MV-4-11 (cell line): Measurements from ENCODE around the gene GALK2.
"Not testable (repeated sequence)": the region's sequence is repeated elsewhere in the genome, so short reads cannot be mapped to it uniquely, and the experiment has no call there.

Source experiments
- DNase-seq: peaks from one replicate; lab custom pipeline; 2025; lab: John Stamatoyannopoulos, UW

Gene GALK2

DNA sequence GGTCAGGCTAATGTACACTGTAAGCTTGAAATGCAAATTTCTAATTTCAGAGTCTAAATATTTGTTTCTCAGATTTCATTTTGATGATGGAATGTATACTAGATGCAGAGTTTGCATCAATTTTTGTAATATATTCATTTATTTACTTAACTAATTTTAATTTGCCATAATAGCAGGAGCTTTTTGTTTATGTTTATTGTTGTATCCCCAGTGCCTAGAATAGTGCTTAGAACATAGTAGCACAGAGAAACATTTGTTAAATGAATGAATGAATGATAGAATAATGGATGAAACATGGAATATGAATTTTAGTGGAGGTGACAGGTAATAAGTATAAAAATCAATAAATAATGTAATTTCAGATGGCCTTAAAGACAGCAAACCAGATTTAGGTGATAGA, 5.2 kb upstream of the GALK2 start:
- no peak for DNase-seq

DNA sequence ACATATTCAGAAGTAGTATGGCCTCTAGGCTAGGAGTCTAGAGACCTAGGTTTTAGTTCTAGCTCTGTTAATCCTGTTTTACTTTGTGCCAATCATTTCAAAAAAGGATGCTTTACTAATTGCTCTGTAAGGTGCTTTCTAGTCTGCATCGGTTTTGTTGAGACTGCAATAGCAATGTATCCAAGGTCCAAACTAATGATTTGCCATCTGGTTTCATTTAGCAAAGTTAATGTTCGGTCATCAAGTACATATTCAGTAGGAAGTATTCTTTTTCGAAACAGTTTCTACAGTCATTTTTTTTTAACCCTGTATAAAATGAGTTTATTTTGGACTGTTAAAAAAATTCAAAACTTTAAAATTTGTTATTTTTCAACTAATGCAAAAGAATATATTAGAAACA, 2.0 kb upstream of the GALK2 start:
- no peak for DNase-seq

DNA sequence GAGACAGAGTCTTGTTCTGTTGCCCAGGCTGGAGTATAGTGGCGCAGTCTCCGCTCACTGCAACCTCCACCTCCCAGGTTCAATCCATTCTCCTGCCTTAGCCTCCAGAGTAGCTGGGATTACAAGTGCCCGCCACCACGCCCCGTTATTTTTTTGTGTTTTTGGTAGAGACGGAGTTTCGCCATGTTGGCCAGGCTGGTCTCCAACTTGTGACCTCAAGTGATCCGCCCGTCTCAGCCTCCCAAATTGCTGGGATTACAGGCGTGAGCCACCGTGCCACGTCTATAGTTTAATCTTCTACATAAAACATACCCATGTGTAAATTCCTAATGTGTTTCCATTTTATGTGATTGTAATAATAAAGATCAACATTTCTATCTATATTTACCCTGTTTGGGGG, 1.7 kb downstream of the GALK2 start:
- DNase-seq = no peak

DNA sequence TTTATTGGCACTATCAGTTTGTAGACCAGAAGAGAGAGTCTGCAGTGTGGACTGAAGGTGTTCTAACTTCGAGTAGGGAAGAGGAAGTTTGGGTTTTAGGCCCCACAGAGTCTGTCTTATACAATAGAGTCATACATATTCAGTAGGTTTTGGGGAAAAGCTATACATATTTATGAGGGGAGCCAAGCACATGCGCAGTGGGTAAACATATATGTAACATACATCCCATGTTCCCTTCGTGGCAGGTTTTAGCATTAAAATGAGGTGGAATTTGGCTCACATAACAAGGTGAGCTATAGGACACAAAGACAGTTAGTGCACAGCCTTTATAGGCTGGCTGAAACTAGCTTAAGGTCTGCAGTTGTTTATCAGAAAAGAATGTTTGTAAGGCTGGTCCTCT, 4.9 kb downstream of the GALK2 start:
- peak; percentile 22 for DNase-seq

DNA sequence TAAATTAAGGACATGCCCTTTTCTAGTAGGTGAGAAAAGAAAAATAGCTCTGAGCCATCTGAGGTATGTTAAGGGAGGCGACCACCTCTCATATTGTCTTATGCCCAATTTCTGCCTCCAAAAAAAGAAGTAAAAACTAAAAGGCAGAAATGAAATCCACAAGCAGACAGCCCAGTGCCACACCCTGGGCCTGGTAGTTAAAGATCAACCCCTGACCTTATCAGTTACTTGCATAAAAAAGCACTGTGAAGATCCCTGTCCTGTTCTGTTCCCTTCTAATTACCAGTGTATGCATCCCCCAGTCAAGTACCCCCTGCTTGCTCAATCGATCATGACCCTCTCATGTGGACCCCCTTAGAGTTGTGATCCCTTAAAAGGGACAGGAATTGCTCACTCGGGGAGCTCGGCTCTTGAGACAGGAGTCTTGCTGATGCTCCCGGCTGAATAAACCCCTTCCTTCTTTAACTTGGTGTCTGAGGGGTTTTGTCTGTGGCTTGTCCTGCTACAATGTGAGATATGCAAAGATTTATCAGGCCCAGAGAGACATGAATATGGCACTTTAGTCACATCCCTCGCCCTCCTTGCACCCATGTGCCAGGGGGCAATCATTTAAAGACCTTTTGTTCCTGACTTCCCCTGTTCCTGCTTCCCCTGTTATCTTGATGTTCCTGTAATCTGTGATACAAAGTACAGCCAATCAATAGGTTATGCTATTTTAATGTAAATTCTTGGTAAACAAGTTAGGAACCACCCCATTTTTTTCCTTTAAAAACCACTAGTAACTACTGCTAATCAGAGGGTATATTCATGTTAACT, 5.7 kb downstream of the GALK2 start:
- not testable (repeated sequence) for DNase-seq

DNA sequence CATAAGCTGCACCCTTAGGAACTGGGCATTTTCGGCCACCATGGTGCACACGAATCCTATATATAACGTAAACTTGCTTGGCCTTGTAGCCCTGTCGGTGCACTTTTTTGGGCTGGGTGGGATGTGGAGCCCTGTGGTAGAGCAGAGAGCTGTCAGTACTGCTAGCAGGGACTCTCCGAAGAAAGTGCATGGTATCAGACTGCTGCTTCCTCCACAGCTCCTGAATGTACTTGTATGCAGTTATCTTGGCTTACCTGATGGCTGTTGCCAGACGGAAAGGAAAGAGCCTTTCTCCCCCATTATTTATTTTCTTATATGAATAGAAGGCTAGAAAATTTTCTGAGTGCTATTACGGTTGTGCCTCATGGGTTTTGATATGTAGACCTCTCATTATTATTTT, 8.4 kb downstream of the GALK2 start:
- no peak for DNase-seq

DNA sequence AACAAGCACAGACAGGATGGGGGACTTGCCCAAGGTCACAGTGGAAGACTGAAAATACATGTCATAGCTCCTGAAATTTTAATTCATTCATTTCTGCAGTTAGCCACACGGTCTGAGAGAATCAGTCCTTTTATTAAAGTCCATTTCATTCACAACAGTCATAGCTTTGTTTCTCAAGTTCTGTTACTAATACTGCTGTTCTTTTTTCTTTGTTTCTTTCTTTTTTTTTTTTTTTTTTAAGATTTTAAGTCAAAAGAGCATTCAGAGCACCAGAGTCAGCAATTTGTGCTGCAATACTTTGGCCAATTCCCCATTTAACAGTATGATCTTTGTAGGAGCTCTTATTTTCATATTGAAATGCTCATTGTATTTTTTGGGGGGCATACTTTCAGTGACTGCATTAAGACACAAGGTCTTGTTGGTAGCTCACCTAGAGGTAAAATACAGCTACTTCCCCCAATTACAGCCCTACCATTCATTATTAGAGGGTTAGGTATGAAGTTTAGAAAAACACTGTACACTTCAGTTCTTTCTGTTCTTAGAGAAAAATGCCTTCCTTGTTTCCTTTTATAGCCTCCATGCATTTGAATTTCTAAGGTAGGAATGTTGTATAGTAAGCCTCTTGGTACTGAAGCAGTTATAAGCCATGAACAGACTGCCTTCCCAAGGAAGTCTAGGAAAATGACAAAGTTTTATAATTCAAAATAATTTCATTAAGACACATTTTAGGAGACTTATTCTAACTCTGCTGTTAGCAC, 9.6 kb downstream of the GALK2 start:
- no peak for DNase-seq

DNA sequence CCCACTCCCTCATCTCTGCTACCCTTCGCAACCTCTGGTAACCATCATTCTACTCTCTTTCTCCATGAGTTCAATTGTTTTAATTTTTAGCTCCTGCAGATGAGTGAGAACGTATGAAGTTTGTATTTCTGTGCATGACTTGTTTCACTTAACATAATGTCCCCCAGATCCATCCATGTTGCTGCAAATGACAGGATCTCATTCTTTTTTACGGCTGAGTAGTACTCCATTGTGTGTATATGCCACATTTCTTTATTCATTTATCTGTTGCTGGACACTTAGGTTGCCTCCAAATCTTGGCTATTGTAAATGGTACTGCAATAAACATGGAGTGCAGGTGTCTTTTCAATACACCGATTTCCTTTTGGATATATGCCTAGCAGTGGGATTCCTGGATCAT, 12.1 kb downstream of the GALK2 start:
- no peak for DNase-seq

DNA sequence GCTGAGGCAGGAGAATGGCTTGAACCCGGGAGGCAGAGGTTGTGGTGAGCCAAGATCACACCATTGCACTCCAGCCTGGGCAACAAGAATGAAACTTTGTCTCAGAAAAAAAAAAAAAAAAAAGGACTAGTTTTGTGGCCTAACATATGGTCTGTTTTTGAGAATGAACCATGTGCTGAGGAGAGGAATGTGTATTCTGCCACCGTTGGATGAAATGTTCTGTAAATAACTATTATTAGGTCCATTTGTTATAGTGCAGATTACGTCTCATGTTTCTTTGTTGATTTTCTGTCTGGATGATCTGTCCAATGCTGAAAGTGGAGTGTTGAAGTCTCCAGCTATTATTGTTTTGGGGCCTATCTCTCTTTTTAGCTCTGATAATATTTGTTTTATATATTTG, 13.7 kb downstream of the GALK2 start:
- not testable (repeated sequence) for DNase-seq

DNA sequence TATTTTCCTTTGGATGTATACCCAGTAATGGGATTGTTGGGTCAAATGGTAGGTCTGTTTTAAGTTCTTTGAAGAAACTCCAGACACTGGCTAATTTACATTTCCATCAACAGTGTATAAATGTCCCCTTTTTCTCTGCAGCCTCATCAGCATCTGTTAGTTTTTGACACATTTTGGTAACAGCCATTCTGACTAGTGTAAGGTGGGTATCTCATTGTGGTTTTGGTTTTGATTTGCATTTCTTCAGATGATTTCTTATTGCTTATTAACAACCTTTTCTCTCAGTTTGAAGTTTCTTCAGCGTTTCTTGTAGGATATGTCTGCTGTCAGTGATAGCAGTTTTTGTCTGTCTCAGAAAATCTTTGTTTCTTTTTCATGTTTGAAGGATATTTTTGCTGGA, 15.4 kb downstream of the GALK2 start:
- DNase-seq = no peak

DNA sequence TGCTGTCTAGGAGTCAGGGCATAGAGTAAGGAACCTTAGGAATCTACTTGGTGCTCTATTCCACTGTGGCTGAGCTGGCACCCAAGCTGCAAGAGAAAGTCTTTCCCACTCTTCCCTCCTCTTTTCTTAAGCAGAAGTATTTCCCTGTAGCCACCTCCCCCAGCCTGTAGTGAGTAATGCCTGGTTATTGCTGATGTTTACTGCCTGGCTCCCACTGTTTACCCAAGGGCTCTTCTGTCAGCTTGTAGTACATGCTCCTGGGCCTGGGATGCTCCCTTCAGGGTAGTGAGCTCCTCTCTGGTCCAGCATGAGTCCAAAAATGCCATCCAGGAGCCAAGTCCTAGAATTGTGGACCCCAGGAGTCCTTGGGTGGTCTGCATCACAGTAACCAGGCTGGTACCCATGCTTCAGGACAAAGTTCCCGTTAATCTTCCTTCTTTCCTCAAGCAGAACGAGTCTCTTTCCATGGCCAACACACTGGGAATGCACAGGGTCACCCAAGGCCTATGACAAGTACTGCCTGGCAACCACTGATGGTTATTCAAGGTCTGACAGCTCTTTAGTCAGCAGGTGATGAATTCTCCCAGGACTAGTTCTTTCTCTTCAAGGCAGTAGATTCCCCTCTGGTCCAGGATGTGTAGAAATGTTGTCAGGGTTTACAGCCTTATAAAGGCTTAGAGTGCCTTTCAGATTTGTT, 17.6 kb downstream of the GALK2 start:
- no peak for DNase-seq

DNA sequence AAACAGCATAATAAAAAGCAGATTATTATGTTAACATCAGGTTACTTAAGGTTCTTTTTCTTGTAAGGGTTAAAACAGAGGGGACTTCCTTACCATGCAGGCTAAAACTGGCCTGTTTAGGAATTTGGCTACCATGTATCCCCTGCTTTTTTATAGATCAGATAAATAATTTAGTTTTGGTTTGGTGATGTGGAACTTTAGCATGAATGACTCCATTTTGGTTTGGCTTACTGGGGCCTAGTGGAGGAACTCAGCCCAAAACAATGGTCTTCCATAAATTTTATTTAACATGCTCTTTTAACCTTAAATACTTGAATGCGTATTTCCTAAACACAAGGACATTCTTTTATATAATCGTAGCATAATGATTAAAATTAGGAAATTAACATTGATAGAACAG, 18.9 kb downstream of the GALK2 start:
- DNase-seq = no peak

DNA sequence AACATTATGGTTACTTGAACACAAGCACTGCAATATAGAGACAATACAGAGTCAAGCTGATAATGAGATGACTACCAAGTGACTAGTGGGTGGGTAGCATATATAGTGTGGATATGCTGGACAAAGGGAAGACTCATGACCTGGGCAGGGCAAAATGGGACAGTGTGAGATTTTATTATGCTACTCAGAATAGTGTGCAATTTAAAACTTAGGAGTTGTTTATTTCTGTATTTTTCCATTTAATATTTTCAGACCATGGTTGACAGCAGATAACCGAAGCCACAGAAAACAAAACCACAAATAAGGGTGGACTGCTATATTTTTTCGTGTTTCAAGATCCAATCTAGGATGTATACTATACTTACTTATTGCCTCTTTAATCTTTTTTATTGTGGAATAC, 19.6 kb downstream of the GALK2 start:
- no peak for DNase-seq

DNA sequence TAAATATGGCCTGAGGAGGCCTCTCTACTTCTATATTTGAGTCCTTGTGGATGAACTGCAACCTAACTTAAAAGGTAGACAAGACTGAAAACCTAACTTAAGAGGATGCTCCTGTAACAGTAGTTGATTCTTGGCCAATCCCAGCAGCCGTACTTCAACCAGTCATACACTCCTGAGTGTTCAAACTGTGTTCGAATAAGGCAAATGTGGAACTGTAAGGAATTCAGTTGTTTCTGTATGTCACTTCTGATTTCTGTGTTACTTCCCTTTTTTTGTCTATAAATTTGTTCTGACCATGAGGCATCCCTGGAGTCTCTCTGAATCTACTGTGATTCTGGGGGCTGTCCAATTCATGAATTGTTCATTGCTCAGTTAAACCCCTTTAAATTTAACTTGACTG, 20.5 kb downstream of the GALK2 start:
- peak; percentile 90 for DNase-seq

DNA sequence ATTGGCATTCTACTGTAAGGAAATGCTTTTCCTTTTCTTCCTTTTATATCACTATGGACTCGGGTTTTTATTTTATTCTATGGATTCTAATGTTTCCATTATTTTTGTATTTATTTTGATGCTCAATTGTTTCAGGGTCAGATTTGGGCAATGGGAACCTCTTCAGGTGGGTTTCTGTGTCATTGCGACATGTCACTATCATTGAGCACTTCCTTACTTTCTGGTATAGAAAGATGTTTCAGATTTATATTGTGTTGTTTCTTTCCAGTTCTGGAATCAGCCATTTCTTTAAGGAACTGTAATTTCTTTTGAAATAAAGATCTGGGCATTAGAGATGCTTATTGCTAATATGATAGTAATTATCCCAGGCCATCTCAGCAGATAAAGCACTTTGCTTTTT, 21.8 kb downstream of the GALK2 start:
- DNase-seq = no peak

DNA sequence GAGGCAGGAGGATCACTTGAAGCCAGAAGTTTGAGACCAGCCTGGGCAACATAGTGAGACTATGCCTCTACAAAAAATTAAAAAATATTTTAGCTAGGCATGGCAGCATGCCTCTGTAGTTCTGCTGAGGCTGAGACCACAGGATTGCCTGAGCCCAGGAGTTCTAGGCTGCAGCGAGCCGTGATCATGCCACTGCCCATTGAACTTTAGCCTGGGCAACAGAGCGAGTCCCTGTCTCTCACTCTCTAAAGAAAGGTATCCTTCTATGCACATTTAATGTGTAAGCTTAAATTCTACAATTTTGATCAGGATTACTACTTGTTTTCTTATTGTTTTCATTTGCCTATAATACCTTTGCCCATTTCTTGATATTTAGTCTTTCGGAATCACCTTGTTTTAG, 26.8 kb downstream of the GALK2 start:
- no peak for DNase-seq

DNA sequence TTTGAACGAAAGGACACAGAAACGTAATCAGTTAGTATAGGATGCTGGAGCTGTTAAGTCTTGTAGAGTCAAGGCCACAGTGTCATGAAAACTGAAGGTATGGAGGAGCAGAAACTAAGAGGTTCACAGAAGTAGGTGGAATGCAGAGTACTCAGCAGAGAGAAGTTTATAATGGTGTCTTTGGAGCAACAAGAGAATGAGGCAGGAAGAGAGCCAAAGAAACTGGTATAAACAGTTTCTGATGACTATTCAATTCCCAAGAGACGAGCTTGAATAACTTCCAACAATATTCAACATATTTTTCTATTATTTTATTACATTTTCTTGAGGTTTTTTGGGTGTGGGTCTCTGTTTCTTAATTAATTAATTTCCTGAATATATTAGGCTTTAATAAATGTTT, 29.6 kb downstream of the GALK2 start:
- no peak for DNase-seq

DNA sequence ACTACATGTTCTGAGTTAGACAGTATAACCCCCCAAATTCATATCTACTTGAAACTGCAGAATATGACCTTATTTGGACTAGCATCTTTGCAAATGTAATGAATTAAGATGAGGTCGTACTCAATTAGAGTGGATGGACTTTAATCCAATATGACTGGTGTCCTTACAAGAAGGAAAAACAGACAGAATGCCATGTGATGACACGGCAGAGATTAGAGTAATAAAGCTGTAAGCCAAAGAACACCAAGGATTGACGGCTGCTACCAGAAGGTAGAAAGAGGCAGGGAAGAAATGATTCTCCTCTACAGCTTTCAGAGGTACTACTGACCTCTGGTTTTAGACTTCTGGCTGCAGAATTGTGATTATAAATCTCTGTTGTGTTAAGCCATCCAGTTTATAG, 30.3 kb downstream of the GALK2 start:
- DNase-seq = no peak

DNA sequence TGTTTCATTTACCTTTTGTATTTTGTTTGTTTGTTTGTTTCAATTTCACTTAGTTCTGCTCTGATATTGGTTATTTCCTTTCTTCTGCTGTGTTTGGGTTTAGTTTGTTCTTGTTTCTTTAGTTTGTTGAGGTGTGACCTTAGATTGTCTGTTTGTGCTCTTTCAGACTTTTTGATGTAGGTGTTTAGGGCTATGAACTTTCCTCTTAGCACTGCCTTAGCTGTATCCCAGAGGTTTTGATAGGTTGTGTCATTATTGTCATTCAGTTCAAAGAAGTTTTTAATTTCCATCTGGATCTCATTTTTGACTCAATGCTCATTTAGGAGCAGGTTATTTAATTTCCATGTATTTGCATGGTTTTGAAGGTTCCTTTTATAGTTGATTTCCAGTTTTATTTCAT, 38.1 kb downstream of the GALK2 start:
- DNase-seq = not testable (repeated sequence)

DNA sequence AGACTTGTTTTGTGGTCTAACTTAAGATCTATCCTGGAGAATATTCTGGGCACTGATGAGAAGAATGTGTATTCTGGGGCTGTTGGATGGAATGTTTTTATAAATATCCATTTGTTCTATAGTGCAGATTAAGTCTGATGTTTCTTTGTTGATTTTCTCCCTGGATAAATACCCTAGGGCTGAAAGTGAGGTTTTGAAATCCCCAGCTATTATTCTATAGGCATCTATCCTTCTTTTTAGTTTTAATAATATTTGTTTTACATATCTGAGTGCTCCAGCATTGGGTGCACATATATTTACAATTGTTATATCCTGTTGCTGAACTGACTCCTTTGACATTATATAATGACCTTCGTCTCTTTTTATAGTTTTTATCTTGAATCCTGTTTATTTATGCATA, 42.9 kb downstream of the GALK2 start:
- no peak for DNase-seq

DNA sequence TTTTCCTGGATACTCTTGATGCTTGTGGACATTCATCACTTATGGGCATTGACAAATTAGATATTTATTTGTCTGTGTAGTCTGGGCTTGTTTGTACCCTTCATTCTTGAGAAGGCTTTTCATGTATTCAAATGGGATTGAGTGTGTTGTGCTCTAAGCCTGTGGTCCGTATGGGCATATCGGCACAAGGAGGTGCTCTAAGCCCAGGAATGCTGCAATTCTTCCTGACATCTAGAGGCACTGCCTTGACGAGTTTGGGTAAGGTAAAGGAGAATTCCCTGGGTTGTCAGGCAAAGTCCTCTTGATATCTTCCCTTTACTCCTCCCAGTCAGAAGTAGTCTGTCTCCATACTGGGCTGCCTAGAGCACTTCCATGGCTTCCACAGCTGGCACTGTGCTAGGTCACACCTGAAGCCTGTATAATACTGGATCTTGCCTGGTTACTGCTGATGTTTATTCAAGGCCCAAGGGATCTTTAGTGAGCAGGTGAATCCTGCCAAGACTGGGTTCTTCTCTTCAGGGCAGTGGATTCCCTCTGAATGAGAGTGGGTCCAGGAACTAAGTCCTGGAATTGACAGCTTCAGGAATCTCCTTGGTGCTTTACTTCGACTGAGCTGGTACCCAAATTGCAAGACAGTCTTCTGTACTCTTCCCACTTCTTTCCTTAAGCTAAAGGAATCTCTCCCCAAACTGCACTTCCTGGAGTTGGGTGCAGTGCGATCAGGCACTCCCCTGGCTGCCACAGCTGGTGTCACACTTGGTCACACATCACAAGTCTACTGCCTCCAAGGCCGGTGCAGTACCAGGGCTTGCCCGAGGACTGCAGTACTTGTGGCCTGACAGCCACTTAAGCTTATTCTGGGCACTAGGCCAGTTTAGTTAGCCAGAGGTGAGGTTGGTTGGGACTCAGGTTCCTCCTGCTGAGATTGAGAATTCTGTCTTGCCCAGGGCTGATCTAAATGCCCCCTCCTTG, 46.0 kb downstream of the GALK2 start:
- no peak for DNase-seq
